Nephron progenitor cell (in vitro differentiated cells): ENCODE data around the gene ADGRF5.

Experiments
- DNase-seq: peaks from one replicate; pipeline ENCODE4 v3.0.0; 2021
- H3K27ac Mint-ChIP-seq: 2 replicates; pipeline ENCODE4 v1.8.0; 2021; ENCODE audit warnings: mild to moderate bottlenecking, moderate library complexity, mixed read lengths
- H3K27me3 Mint-ChIP-seq: 2 replicates; pipeline ENCODE4 v1.8.0; 2021; ENCODE audit warnings: mild to moderate bottlenecking, low read depth, mixed read lengths; ENCODE audit not compliant: poor library complexity
- H3K36me3 Mint-ChIP-seq: 2 replicates; pipeline ENCODE4 v1.8.0; 2021; ENCODE audit warnings: low read depth, mixed read lengths
- H3K4me1 Mint-ChIP-seq: 2 replicates; pipeline ENCODE4 v1.8.0; 2021; ENCODE audit warnings: mixed read lengths
- H3K4me3 Mint-ChIP-seq: 2 replicates; pipeline ENCODE4 v1.8.0; 2021; ENCODE audit warnings: mild to moderate bottlenecking, moderate library complexity, mixed read lengths
- H3K9me3 Mint-ChIP-seq: 2 replicates; pipeline ENCODE4 v1.8.0; 2021; ENCODE audit warnings: mild to moderate bottlenecking, moderate library complexity, mixed read lengths
- TF ChIP-seq, protein P1 (sequence below): fragments of 200-600 bp; sonication (generic); IDR thresholded peaks from 2 replicates; pipeline ENCODE4 v1.5.0; 2021; ENCODE audit warnings: antibody characterized with exemption

Gene ADGRF5

DNA sequence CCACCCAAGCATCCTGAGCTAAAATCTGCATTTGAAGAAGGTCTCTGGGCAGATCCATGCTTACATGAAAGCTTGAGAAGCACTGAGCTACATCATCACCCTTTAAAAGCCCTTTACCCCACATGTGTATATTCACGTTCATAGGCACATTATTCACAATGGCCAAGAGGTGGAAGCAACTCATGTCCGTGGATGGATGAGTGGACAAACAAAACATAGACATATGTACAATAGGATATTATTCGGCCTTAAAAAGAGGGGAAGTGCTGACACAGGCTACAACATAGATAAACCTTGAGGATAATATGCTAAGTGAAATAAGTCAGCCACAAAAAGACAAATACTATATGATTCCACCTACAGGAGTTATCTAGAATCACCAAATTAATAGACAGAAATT is 17.6 kb downstream of the ADGRF5 start:
- no peak overlapping the region for H3K27ac Mint-ChIP-seq
- H3K4me3 Mint-ChIP-seq, result no peak overlapping the region
- H3K9me3 Mint-ChIP-seq, result no peaks in the 10 kb centered on the region
- TF ChIP-seq, protein P1, sequence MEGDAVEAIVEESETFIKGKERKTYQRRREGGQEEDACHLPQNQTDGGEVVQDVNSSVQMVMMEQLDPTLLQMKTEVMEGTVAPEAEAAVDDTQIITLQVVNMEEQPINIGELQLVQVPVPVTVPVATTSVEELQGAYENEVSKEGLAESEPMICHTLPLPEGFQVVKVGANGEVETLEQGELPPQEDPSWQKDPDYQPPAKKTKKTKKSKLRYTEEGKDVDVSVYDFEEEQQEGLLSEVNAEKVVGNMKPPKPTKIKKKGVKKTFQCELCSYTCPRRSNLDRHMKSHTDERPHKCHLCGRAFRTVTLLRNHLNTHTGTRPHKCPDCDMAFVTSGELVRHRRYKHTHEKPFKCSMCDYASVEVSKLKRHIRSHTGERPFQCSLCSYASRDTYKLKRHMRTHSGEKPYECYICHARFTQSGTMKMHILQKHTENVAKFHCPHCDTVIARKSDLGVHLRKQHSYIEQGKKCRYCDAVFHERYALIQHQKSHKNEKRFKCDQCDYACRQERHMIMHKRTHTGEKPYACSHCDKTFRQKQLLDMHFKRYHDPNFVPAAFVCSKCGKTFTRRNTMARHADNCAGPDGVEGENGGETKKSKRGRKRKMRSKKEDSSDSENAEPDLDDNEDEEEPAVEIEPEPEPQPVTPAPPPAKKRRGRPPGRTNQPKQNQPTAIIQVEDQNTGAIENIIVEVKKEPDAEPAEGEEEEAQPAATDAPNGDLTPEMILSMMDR, result no peak
- peaks cover 24% of the 10 kb centered on the region for H3K4me1 Mint-ChIP-seq
- no peaks in the 10 kb centered on the region for H3K36me3 Mint-ChIP-seq
- H3K27me3 Mint-ChIP-seq, result peaks cover 3% of the 10 kb centered on the region
- DNase-seq, result no peak

DNA sequence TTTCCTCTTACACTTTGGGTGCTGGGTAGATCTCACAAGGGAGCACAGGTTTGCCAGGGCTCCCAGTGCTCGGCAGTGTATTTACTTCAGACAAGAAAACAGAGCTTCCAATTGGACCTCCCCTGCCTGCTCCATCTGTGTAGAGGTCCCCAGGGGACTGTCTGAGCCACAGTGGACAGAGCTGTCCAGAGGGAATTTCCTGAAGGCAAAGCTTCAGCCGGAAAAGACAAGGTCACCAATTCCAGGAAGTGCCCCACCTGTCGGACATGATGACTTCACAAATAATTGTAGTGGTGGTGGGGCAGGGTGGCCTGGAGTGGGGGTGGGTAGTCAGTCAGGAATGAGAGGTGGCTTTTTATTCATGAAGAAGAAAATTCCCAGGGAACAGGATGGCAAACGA is 18.6 kb downstream of the ADGRF5 start:
- TF ChIP-seq, protein P1, result no peak

GRCh38 chr6:46901882-46902314 is 19.8 kb downstream of the ADGRF5 start:
- Mint-ChIP-seq H3K4me1 (peaks cover 37% of the 10 kb centered on the region), H3K27ac (no peak overlapping the region), H3K4me3 (no peak overlapping the region), H3K9me3 (no peaks in the 10 kb centered on the region), H3K27me3 (peaks cover 3% of the 10 kb centered on the region), H3K36me3 (no peaks in the 10 kb centered on the region)
- DNase-seq, result no peak
- TF ChIP-seq, protein P1, result no peak

More for the DNA sequence above, 18.6 kb downstream of the ADGRF5 start:
- DNase-seq, result no peak
- H3K36me3 Mint-ChIP-seq, result no peaks in the 10 kb centered on the region
- no peak overlapping the region for H3K4me3 Mint-ChIP-seq
- H3K9me3 Mint-ChIP-seq, result no peaks in the 10 kb centered on the region
- H3K27ac Mint-ChIP-seq, result no peak overlapping the region
- peaks cover 3% of the 10 kb centered on the region for H3K27me3 Mint-ChIP-seq
- H3K4me1 Mint-ChIP-seq, result peaks cover 34% of the 10 kb centered on the region

- Mint-ChIP-seq H3K27ac (no peak overlapping the region), H3K27me3 (peaks cover 3% of the 10 kb centered on the region), H3K9me3 (peaks cover 1% of the 10 kb centered on the region), H3K4me3 (no peak overlapping the region), H3K36me3 (no peaks in the 10 kb centered on the region), H3K4me1 (peaks cover 47% of the 10 kb centered on the region)
- TF ChIP-seq, protein P1, result no peak
- DNase-seq, result no peak
Measured at GRCh38 chr6:46900266-46900665, 21.5 kb downstream of the ADGRF5 start.

DNA sequence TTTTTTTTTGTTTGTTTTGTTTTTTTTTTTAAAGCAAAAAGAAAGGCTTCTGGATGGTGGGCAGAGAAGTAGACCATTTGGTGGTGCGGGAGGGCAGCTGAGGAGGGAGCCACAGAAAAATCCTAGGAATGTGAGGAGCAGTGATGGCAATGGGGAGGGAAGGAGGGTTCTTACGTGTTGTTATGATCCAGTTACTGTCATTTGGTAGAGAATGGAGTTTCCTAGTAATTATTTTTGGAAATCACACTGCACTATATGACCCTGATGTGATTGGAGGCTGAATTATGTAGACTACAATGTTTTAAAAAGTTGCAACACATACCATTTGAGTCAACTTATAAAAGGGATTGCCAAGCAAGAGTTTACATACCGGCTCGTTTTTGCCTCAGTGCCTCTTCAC is 22.1 kb downstream of the ADGRF5 start:
- no peaks in the 10 kb centered on the region for H3K36me3 Mint-ChIP-seq
- no peak for DNase-seq

GRCh38 chr6:46898006-46898405 is 23.7 kb downstream of the ADGRF5 start:
- peak overlapping the region; percentile 76 for H3K27ac Mint-ChIP-seq
- H3K4me1 Mint-ChIP-seq, result peaks cover 51% of the 10 kb centered on the region
- H3K9me3 Mint-ChIP-seq, result peaks cover 4% of the 10 kb centered on the region
- DNase-seq, result no peak
- H3K36me3 Mint-ChIP-seq, result no peaks in the 10 kb centered on the region
- H3K4me3 Mint-ChIP-seq, result no peak overlapping the region
- H3K27me3 Mint-ChIP-seq, result peaks cover 5% of the 10 kb centered on the region
- TF ChIP-seq, protein P1, result no peak

More for the DNA sequence above, 22.1 kb downstream of the ADGRF5 start:
- no peak overlapping the region for H3K4me3 Mint-ChIP-seq
- peaks cover 4% of the 10 kb centered on the region for H3K9me3 Mint-ChIP-seq
- H3K4me1 Mint-ChIP-seq, result peaks cover 48% of the 10 kb centered on the region
- H3K27ac Mint-ChIP-seq, result no peak overlapping the region
- H3K27me3 Mint-ChIP-seq, result peaks cover 3% of the 10 kb centered on the region
- TF ChIP-seq, protein P1, result no peak
